Ovary (tissue), 3 donors: Measurements from ENCODE around the gene SEC22C.

ENCODE experiments used
- EP300 ChIP-seq: sonication (generic); formaldehyde crosslinking; IDR thresholded peaks from one replicate; pipeline ENCODE4 v1.6.1; 2017; ENCODE audit warnings: antibody characterized with exemption
- POLR2A ChIP-seq: fragments of 450-650 bp; IDR thresholded peaks from one replicate; pipeline ENCODE4 v1.6.1; 2017; ENCODE audit warnings: antibody characterized with exemption, mild to moderate bottlenecking, moderate library complexity
- TF ChIP-seq, protein P1 (sequence below), 3 donors: fragments of 450-650 bp in 2 of 3; fragments of 200-600 bp in 1 of 3; IDR thresholded peaks; one replicate each; pipeline versions ENCODE4 v1.5.1 to v1.8.0; 2016 to 2022; ENCODE audit warnings: antibody characterized with exemption in 3 of 3, mild to moderate bottlenecking in 1 of 3
- donor health status: DM: no; HTN: no; CAD: no.

DNA sequence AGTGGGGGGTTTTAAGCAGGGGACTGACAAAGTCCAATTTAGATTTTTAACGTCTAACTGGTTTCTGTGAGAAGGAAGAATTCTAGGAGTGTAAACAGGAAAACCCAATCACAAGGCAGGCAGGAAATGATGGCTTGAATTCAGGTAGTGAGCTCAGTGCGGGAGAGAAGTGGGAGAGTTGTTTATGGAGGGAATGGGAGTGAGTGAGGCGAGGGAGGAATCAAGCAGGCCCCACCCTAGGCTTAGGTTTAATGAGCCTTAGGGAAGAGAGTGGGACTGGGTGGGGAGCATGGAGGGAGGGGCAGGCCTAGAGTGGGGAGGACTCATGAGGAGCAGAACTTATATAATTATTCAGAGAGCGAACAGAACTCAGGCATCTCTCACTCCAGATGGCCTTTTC lies 61.4 kb downstream of the SEC22C start:
- TF ChIP-seq, protein P1, sequence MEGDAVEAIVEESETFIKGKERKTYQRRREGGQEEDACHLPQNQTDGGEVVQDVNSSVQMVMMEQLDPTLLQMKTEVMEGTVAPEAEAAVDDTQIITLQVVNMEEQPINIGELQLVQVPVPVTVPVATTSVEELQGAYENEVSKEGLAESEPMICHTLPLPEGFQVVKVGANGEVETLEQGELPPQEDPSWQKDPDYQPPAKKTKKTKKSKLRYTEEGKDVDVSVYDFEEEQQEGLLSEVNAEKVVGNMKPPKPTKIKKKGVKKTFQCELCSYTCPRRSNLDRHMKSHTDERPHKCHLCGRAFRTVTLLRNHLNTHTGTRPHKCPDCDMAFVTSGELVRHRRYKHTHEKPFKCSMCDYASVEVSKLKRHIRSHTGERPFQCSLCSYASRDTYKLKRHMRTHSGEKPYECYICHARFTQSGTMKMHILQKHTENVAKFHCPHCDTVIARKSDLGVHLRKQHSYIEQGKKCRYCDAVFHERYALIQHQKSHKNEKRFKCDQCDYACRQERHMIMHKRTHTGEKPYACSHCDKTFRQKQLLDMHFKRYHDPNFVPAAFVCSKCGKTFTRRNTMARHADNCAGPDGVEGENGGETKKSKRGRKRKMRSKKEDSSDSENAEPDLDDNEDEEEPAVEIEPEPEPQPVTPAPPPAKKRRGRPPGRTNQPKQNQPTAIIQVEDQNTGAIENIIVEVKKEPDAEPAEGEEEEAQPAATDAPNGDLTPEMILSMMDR (IDR thresholded peaks at IDR 0.05): no peak
- TF ChIP-seq POLR2A: no peak
- TF ChIP-seq EP300: no peak
